Measurements from ENCODE around the gene PCDH12. TPM values are rescaled to one million over a fixed set of nuclear protein-coding genes. Genes with fewer than 3 reads are reported as not detected.

PCDH12 gene
- total and polyA plus RNA-seq, 7 experiments from 2014 or later: 0.11 to 1.5 (median 0.54) TPM; not detected in 3

Other genes starting within 250 kb of the PCDH12 start
- gene PCDH1, start 79.8 kb downstream of the PCDH12 start, total RNA-seq: 1 to 10 TPM in 1 of 5 experiments, under 1 TPM in 1, not detected in 3; 0.53 to 3.2 TPM
- gene PCDH1, start 79.8 kb downstream of the PCDH12 start, polyA plus RNA-seq: under 1 TPM in 1 of 2 donors, not detected in 1; 0.05 TPM
- 100 to 1,000 TPM in 1 of 5 experiments, 10 to 100 TPM in 4; 77.3 to 101 (median 88.2) TPM for gene DELE1, start 34.3 kb downstream of the PCDH12 start, total RNA-seq
- gene DELE1, start 34.3 kb downstream of the PCDH12 start, polyA plus RNA-seq: 10 to 100 TPM; 26.4 to 29.9 TPM
- gene RNF14, start 10.9 kb upstream of the PCDH12 start, total RNA-seq: 10 to 100 TPM; 14.7 to 32.0 (median 24.8) TPM
- 10 to 100 TPM; 33.0 to 40.2 TPM for gene RNF14, start 10.9 kb upstream of the PCDH12 start, polyA plus RNA-seq
- 10 to 100 TPM; 13.3 to 60.4 (median 26.4) TPM for gene GNPDA1, start 54.8 kb upstream of the PCDH12 start, total RNA-seq
- 10 to 100 TPM; 37.9 to 47.7 TPM for gene GNPDA1, start 54.8 kb upstream of the PCDH12 start, polyA plus RNA-seq
- gene NDFIP1, start 150.6 kb upstream of the PCDH12 start, total RNA-seq: 100 to 1,000 TPM in 2 of 5 experiments, 10 to 100 TPM in 3; 53.0 to 136 (median 95.5) TPM
- 100 to 1,000 TPM in 1 of 2 donors, 10 to 100 TPM in 1; 99.3 to 101 TPM for gene NDFIP1, start 150.6 kb upstream of the PCDH12 start, polyA plus RNA-seq